Measurements from ENCODE around the gene PRKCH. TPM values are rescaled to one million over a fixed set of nuclear protein-coding genes. Genes with fewer than 3 reads are reported as not detected.

PRKCH gene
- total RNA-seq, 1 donor from 2014 or later = 0.30 TPM

- TF ChIP-seq CTCF (conservative IDR thresholded peaks at IDR 0.05) = peak; percentile 79
- H3K27me3 Mint-ChIP-seq (ENCODE audit: low read depth) = peaks cover 49% of the 10 kb centered on the region
- no peaks in the 10 kb centered on the region for H3K36me3 Mint-ChIP-seq (ENCODE audit: low read depth)
- H3K27ac Mint-ChIP-seq (ENCODE audit: unreplicated experiment) = no peak overlapping the region
- H3K4me1 Mint-ChIP-seq = no peaks in the 10 kb centered on the region
- DNase-seq (ENCODE audit: low read depth, low spot score) = no peak
- no peaks in the 10 kb centered on the region for H3K9me3 Mint-ChIP-seq
- no peak overlapping the region for H3K4me3 Mint-ChIP-seq
Observed at GRCh38 chr14:61296719-61297502, 24.5 kb upstream of the PRKCH start.

GRCh38 chr14:61297581-61297980 is 23.8 kb upstream of the PRKCH start:
- no peak for DNase-seq (ENCODE audit: low read depth, low spot score)
- no peak overlapping the region for H3K4me3 Mint-ChIP-seq
- H3K4me1 Mint-ChIP-seq = no peaks in the 10 kb centered on the region
- TF ChIP-seq CTCF (conservative IDR thresholded peaks at IDR 0.05) = no peak
- H3K36me3 Mint-ChIP-seq (ENCODE audit: low read depth) = no peaks in the 10 kb centered on the region
- H3K27ac Mint-ChIP-seq (ENCODE audit: unreplicated experiment) = no peak overlapping the region
- H3K27me3 Mint-ChIP-seq (ENCODE audit: low read depth) = peaks cover 54% of the 10 kb centered on the region
- H3K9me3 Mint-ChIP-seq = no peaks in the 10 kb centered on the region

DNA sequence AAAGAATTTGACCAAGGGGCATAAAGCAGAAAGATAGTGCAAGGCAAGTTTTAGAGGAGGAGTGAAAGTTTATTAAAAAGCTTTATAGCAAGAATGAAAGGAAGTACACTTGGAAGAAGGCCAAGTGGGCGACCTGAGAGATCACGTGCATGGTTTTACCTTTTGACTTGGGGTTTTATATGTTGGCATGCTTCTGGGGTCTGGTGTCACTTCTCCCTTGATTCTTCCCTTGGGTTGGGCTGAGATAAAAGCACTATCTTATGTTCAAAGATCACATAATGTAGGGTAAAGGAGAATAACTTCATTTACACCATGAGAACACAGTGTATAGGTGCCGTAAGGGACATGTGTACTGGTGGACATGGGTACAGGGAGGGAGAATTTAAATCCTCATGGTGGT is 22.6 kb upstream of the PRKCH start:
- no peak overlapping the region for H3K27ac Mint-ChIP-seq (ENCODE audit: unreplicated experiment)
- H3K36me3 Mint-ChIP-seq (ENCODE audit: low read depth) = no peaks in the 10 kb centered on the region
- TF ChIP-seq CTCF (conservative IDR thresholded peaks at IDR 0.05) = no peak
- no peaks in the 10 kb centered on the region for H3K4me1 Mint-ChIP-seq
- H3K4me3 Mint-ChIP-seq = no peak overlapping the region
- H3K27me3 Mint-ChIP-seq (ENCODE audit: low read depth) = peaks cover 52% of the 10 kb centered on the region
- DNase-seq (ENCODE audit: low read depth, low spot score) = no peak
- H3K9me3 Mint-ChIP-seq = no peaks in the 10 kb centered on the region

- Mint-ChIP-seq H3K9me3 (no peaks in the 10 kb centered on the region), H3K36me3 (ENCODE audit: low read depth) (no peaks in the 10 kb centered on the region), H3K27ac (ENCODE audit: unreplicated experiment) (no peak overlapping the region), H3K27me3 (ENCODE audit: low read depth) (peaks cover 52% of the 10 kb centered on the region), H3K4me1 (no peaks in the 10 kb centered on the region), H3K4me3 (no peak overlapping the region)
- TF ChIP-seq CTCF (conservative IDR thresholded peaks at IDR 0.05) = no peak
- no peak for DNase-seq (ENCODE audit: low read depth, low spot score)
Observed at GRCh38 chr14:61300209-61300608, 21.2 kb upstream of the PRKCH start.

DNA sequence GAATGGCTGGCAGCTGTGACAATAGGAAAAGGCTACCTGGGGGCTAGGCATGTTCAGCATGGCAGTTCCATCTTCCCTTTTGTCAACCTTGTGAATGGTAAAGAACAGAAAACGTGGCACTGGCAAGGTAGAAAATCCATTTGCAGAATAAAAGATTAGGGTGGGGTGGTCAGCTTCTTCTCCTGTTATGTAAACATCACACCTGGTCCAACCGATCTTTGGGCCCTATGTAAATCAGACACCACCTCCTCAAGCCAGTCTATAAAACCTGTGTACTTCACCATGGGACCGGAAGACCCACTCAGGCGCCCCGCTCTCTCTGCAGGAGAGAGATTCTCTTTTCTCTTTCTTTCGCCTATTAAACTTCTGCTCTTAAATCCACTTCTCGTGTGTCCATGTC is 20.6 kb upstream of the PRKCH start:
- Mint-ChIP-seq H3K4me3 (no peak overlapping the region), H3K27ac (ENCODE audit: unreplicated experiment) (no peak overlapping the region), H3K9me3 (no peaks in the 10 kb centered on the region), H3K27me3 (ENCODE audit: low read depth) (peaks cover 51% of the 10 kb centered on the region), H3K4me1 (no peaks in the 10 kb centered on the region), H3K36me3 (ENCODE audit: low read depth) (no peaks in the 10 kb centered on the region)
- TF ChIP-seq CTCF (conservative IDR thresholded peaks at IDR 0.05) = no peak
- no peak for DNase-seq (ENCODE audit: low read depth, low spot score)
